ENCODE data around the gene REPS1. TPM values are rescaled to one million over a fixed set of nuclear protein-coding genes. Genes with fewer than 3 reads are reported as not detected.

Gene REPS1
- total and polyA plus RNA-seq, 2 of the 13 experiments (the other 11 are each of a cell fraction or from before 2014, with no cell fraction given) = 36.4 to 38.3 TPM

GRCh38 chr6:139029470-139030227, 41.6 kb upstream of the REPS1 start (continued):
- peak; percentile 31; the same call in 1 of the 2 replicates for TF ChIP-seq BHLHE40 (IDR thresholded peaks at IDR 0.05; ENCODE audit: low read length)
- peak; percentile 72 to 73; a peak in 3 of 4 replicates for TF ChIP-seq NR2F1 (CRISPR knock-in tag; IDR thresholded peaks at IDR 0.05)
- TF ChIP-seq, protein P1, sequence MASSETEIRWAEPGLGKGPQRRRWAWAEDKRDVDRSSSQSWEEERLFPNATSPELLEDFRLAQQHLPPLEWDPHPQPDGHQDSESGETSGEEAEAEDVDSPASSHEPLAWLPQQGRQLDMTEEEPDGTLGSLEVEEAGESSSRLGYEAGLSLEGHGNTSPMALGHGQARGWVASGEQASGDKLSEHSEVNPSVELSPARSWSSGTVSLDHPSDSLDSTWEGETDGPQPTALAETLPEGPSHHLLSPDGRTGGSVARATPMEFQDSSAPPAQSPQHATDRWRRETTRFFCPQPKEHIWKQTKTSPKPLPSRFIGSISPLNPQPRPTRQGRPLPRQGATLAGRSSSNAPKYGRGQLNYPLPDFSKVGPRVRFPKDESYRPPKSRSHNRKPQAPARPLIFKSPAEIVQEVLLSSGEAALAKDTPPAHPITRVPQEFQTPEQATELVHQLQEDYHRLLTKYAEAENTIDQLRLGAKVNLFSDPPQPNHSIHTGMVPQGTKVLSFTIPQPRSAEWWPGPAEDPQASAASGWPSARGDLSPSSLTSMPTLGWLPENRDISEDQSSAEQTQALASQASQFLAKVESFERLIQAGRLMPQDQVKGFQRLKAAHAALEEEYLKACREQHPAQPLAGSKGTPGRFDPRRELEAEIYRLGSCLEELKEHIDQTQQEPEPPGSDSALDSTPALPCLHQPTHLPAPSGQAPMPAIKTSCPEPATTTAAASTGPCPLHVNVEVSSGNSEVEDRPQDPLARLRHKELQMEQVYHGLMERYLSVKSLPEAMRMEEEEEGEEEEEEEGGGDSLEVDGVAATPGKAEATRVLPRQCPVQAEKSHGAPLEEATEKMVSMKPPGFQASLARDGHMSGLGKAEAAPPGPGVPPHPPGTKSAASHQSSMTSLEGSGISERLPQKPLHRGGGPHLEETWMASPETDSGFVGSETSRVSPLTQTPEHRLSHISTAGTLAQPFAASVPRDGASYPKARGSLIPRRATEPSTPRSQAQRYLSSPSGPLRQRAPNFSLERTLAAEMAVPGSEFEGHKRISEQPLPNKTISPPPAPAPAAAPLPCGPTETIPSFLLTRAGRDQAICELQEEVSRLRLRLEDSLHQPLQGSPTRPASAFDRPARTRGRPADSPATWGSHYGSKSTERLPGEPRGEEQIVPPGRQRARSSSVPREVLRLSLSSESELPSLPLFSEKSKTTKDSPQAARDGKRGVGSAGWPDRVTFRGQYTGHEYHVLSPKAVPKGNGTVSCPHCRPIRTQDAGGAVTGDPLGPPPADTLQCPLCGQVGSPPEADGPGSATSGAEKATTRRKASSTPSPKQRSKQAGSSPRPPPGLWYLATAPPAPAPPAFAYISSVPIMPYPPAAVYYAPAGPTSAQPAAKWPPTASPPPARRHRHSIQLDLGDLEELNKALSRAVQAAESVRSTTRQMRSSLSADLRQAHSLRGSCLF (CRISPR knock-in tag; IDR thresholded peaks at IDR 0.05; ENCODE audit: borderline replicate concordance) = no peak
- no peak for TF ChIP-seq PRPF4 (IDR thresholded peaks at IDR 0.05; ENCODE audit: low read depth, low read length, poor library complexity, severe bottlenecking)
- TF ChIP-seq RCOR2 (CRISPR knock-in tag; IDR thresholded peaks at IDR 0.05) = no peak
- 0 out of 2 replicates have a peak, but pooled peaks have one; percentile 0 for TF ChIP-seq ZNF230 (CRISPR knock-in tag; IDR thresholded peaks at IDR 0.05)
- no peak for TF ChIP-seq RARG (CRISPR knock-in tag; IDR thresholded peaks at IDR 0.05; ENCODE audit: low read depth)
- TF ChIP-seq AGO2 (optimal IDR thresholded peaks at IDR 0.05; ENCODE audit: low read depth, low read length) = no peak
- 0 out of 2 replicates have a peak, but pooled peaks have one; percentile 40 for TF ChIP-seq ETV6 (CRISPR knock-in tag; conservative IDR thresholded peaks at IDR 0.05)
- TF ChIP-seq, protein P2, sequence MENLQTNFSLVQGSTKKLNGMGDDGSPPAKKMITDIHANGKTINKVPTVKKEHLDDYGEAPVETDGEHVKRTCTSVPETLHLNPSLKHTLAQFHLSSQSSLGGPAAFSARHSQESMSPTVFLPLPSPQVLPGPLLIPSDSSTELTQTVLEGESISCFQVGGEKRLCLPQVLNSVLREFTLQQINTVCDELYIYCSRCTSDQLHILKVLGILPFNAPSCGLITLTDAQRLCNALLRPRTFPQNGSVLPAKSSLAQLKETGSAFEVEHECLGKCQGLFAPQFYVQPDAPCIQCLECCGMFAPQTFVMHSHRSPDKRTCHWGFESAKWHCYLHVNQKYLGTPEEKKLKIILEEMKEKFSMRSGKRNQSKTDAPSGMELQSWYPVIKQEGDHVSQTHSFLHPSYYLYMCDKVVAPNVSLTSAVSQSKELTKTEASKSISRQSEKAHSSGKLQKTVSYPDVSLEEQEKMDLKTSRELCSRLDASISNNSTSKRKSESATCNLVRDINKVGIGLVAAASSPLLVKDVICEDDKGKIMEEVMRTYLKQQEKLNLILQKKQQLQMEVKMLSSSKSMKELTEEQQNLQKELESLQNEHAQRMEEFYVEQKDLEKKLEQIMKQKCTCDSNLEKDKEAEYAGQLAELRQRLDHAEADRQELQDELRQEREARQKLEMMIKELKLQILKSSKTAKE (CRISPR knock-in tag; IDR thresholded peaks at IDR 0.05; ENCODE audit: borderline replicate concordance) = no peak; the same call in 1 of the 2 replicates
- TF ChIP-seq ZSCAN29 (CRISPR knock-in tag; conservative IDR thresholded peaks at IDR 0.05) = no peak
- 0 out of 2 replicates have a peak, but pooled peaks have one; percentile 10 for TF ChIP-seq IRX3 (CRISPR knock-in tag; IDR thresholded peaks at IDR 0.05; ENCODE audit: borderline replicate concordance, low read depth)
- TF ChIP-seq NR2C2 (CRISPR knock-in tag; IDR thresholded peaks at IDR 0.05; ENCODE audit: borderline replicate concordance) = peak; percentile 56; the same call in 1 of the 2 replicates
- TF ChIP-seq PPARG (CRISPR knock-in tag; conservative IDR thresholded peaks at IDR 0.05) = 0 out of 2 replicates have a peak, but pooled peaks have one; percentile 3
- TF ChIP-seq SIX1 (CRISPR knock-in tag; IDR thresholded peaks at IDR 0.05; ENCODE audit: borderline replicate concordance) = no peak
- 0 out of 2 replicates have a peak, but pooled peaks have one; percentile 27 for TF ChIP-seq ZNF20 (CRISPR knock-in tag; IDR thresholded peaks at IDR 0.05)
- TF ChIP-seq FOSL1 (CRISPR knock-in tag; IDR thresholded peaks at IDR 0.05; ENCODE audit: borderline replicate concordance) = no peak
- TF ChIP-seq ZNF12 (CRISPR knock-in tag; IDR thresholded peaks at IDR 0.05) = no peak
- 0 out of 2 replicates have a peak, but pooled peaks have one; percentile 43 for TF ChIP-seq ZNF232 (CRISPR knock-in tag; IDR thresholded peaks at IDR 0.05; ENCODE audit: borderline replicate concordance)
- no peak for TF ChIP-seq CAMTA2 (CRISPR knock-in tag; IDR thresholded peaks at IDR 0.05; ENCODE audit: borderline replicate concordance)
- 0 out of 2 replicates have a peak, but pooled peaks have one; percentile 20 for TF ChIP-seq ZSCAN25 (CRISPR knock-in tag; IDR thresholded peaks at IDR 0.05)
- TF ChIP-seq PHF8 (CRISPR knock-in tag; IDR thresholded peaks at IDR 0.05) = peak; percentile 8; the same call in 1 of the 2 replicates
- TF ChIP-seq AKAP8 (CRISPR knock-in tag; IDR thresholded peaks at IDR 0.05) = no peak
